IMR-90 (cell line): ENCODE measurements around the gene GP1BA. TPM values are rescaled to one million over a fixed set of nuclear protein-coding genes. Genes with fewer than 3 reads are reported as not detected.
A peak's percentile ranks its signal among the peaks of the same experiment; 100 is the strongest.

Source experiments
- ATAC-seq: fragments of 200-7000 bp; cut with Tn5 transposase; 2 replicates; pipeline ENCODE4 v1.9.1; 2020; ENCODE audit warnings: low read depth, mild to moderate bottlenecking, moderate library complexity
- BruUV-seq: library from RNA; stranded (reverse); fragments of 400-500 nt; replicated peaks from 2 replicates; lab custom pipeline; 2021; lab: Mats Ljungman, UMichigan
- CTCF ChIA-PET: fragments of 300-600 bp; formaldehyde crosslinking; extraction: SDS; loops from one replicate; lab custom pipeline; 2021; ENCODE audit warnings: antibody characterized with exemption; lab: Yijun Ruan, JAX
- POLR2A ChIA-PET: fragments of 300-600 bp; sonication (Branson Sonifier 250); formaldehyde crosslinking; loops from one replicate; lab custom pipeline; 2022; ENCODE audit warnings: antibody characterized with exemption; ENCODE audit not compliant: unreplicated experiment; lab: Charles Lee
- DNase-seq: peaks from one replicate; pipeline ENCODE4 v3.0.0; 2013
- H2AFZ ChIP-seq: replicated peaks from 2 replicates; pipeline ENCODE3; 2013; ENCODE audit warnings: low read length, mild to moderate bottlenecking; ENCODE audit not compliant: poor library complexity
- H2AK5ac ChIP-seq: 2 replicates; pipeline ENCODE4 v1.6.1; 2013; ENCODE audit warnings: low read depth, low read length, inconsistent platforms
- H2AK9ac ChIP-seq: replicated peaks from 2 replicates; pipeline ENCODE3; 2013; ENCODE audit warnings: mild to moderate bottlenecking, low read depth, low read length, moderate library complexity; ENCODE audit not compliant: poor library complexity
- H2BK120ac ChIP-seq: 2 replicates; pipeline ENCODE4 v1.6.1; 2013; ENCODE audit warnings: low read depth, low read length, inconsistent platforms
- H2BK15ac ChIP-seq: 3 replicates; pipeline ENCODE4 v1.6.1; 2013; ENCODE audit warnings: low read depth, low read length, inconsistent platforms
- H2BK20ac ChIP-seq: 2 replicates; pipeline ENCODE4 v1.6.1; 2013; ENCODE audit warnings: low read depth, mild to moderate bottlenecking, inconsistent platforms, low read length, moderate library complexity
- H2BK5ac ChIP-seq: 2 replicates; pipeline ENCODE4 v1.6.1; 2013; ENCODE audit warnings: mild to moderate bottlenecking, low read depth, low read length, inconsistent platforms; ENCODE audit not compliant: poor library complexity, severe bottlenecking
- H3K14ac ChIP-seq: replicated peaks from 2 replicates; pipeline ENCODE4 v1.6.1; 2013; ENCODE audit warnings: low read depth, low read length, inconsistent platforms
- H3K18ac ChIP-seq: 2 replicates; pipeline ENCODE4 v1.6.1; 2013; ENCODE audit warnings: low read depth, low read length, control low read depth
- H3K23ac ChIP-seq: 2 replicates; pipeline ENCODE4 v1.6.1; 2013; ENCODE audit warnings: low read depth, low read length, inconsistent platforms
- H3K27ac ChIP-seq: 2 replicates; pipeline ENCODE4 v1.5.1; 2013; ENCODE audit warnings: mild to moderate bottlenecking, control low read depth, low read length; ENCODE audit not compliant: insufficient read depth
- H3K27me3 ChIP-seq: 2 replicates; pipeline ENCODE4 v1.6.1; 2013; ENCODE audit warnings: low read length; ENCODE audit not compliant: control insufficient read depth, insufficient read depth
- H3K36me3 ChIP-seq: 2 replicates; pipeline ENCODE4 v1.6.1; 2013; ENCODE audit warnings: low read length, mixed read lengths; ENCODE audit not compliant: control insufficient read depth, insufficient read depth
- H3K4ac ChIP-seq: 2 replicates; pipeline ENCODE4 v1.6.1; 2013; ENCODE audit warnings: low read depth, low read length, inconsistent platforms
- H3K4me1 ChIP-seq: 2 replicates; pipeline ENCODE4 v1.6.1; 2013; ENCODE audit warnings: low read length, mixed read lengths; ENCODE audit not compliant: control insufficient read depth, insufficient read depth
- H3K4me2 ChIP-seq: 2 replicates; pipeline ENCODE4 v1.6.1; 2013; ENCODE audit warnings: low read depth, mild to moderate bottlenecking, control low read depth, low read length, moderate library complexity
- H3K4me3 ChIP-seq: 2 replicates; pipeline ENCODE4 v1.5.1; 2013; ENCODE audit warnings: low read depth, mild to moderate bottlenecking, control low read depth, low read length, moderate library complexity; ENCODE audit not compliant: insufficient read depth
- H3K56ac ChIP-seq: 2 replicates; pipeline ENCODE4 v1.6.1; 2013; ENCODE audit warnings: low read length, inconsistent platforms; ENCODE audit not compliant: insufficient read depth; ENCODE audit errors: extremely low read depth
- H3K79me1 ChIP-seq, 2 experiments: 2 replicates each; pipeline ENCODE4 v1.6.1; 2013; ENCODE audit warnings: low read length in 2 of 2, inconsistent platforms in 1 of 2, low read depth in 1 of 2
- H3K9ac ChIP-seq: 2 replicates; pipeline ENCODE4 v1.6.1; 2013; ENCODE audit warnings: low read depth, low read length, control low read depth
- H3K9me1 ChIP-seq: 2 replicates; pipeline ENCODE4 v1.6.1; 2013; ENCODE audit warnings: low read length, inconsistent platforms; ENCODE audit not compliant: insufficient read depth
- H3K9me3 ChIP-seq: 2 replicates; pipeline ENCODE4 v1.6.1; 2013; ENCODE audit warnings: low read length; ENCODE audit not compliant: control insufficient read depth, insufficient read depth
- H4K20me1 ChIP-seq: 2 replicates; pipeline ENCODE4 v1.6.1; 2013; ENCODE audit warnings: low read length, inconsistent platforms; ENCODE audit not compliant: insufficient read depth
- H4K5ac ChIP-seq: 2 replicates; pipeline ENCODE4 v1.6.1; 2013; ENCODE audit warnings: mild to moderate bottlenecking, low read depth, low read length, control low read depth
- H4K8ac ChIP-seq, 2 experiments: 2 replicates each; pipeline ENCODE4 v1.6.1; 2013; ENCODE audit warnings: low read depth in 2 of 2, low read length in 2 of 2, control low read depth in 1 of 2, inconsistent platforms in 1 of 2
- H4K91ac ChIP-seq: 2 replicates; pipeline ENCODE4 v1.6.1; 2013; ENCODE audit warnings: low read depth, low read length, inconsistent platforms; ENCODE audit not compliant: insufficient read depth
- BHLHE40 ChIP-seq: fragments of 150-350 bp; IDR thresholded peaks from 2 replicates; pipeline ENCODE4 v1.6.1; 2016; ENCODE audit warnings: mild to moderate bottlenecking, low read depth, low read length
- CEBPB ChIP-seq: IDR thresholded peaks from 2 replicates; pipeline ENCODE4 v1.6.1; 2012; ENCODE audit warnings: low read depth, low read length, improper control_type of control experiment
- CTCF ChIP-seq: conservative IDR thresholded peaks from 2 replicates; pipeline ENCODE4 v1.5.1; 2012; ENCODE audit warnings: mild to moderate bottlenecking, low read depth, low read length, improper control_type of control experiment
- MAFK ChIP-seq: IDR thresholded peaks from 2 replicates; pipeline ENCODE4 v1.6.1; 2012; ENCODE audit warnings: low read depth, low read length, improper control_type of control experiment
- MAZ ChIP-seq: IDR thresholded peaks from 2 replicates; pipeline ENCODE4 v1.6.1; 2012; ENCODE audit warnings: low read depth, mild to moderate bottlenecking, low read length, improper control_type of control experiment, moderate library complexity, borderline replicate concordance
- NFE2L2 ChIP-seq: fragments of 150-350 bp; IDR thresholded peaks from 2 replicates; pipeline ENCODE4 v1.6.1; 2016; ENCODE audit warnings: low read depth, mild to moderate bottlenecking, low read length
- POLR2A ChIP-seq: IDR thresholded peaks from 2 replicates; pipeline ENCODE4 v1.6.1; 2012; ENCODE audit warnings: mild to moderate bottlenecking, low read depth, low read length
- RAD21 ChIP-seq: IDR thresholded peaks from 2 replicates; pipeline ENCODE4 v1.6.1; 2012; ENCODE audit warnings: low read length, improper control_type of control experiment
- RFX5 ChIP-seq: IDR thresholded peaks from 2 replicates; pipeline ENCODE4 v1.8.0; 2012; ENCODE audit warnings: low read depth, mild to moderate bottlenecking, low read length, moderate library complexity
- WGBS, 2 experiments: methylation state at CpG; one replicate each; pipeline versions ENCODE4 v1.1.5 to v1.1.7; 2013; ENCODE audit warnings: missing lambda C conversion rate in 2 of 2; ENCODE audit not compliant: insufficient read length in 1 of 2; ENCODE audit errors: extremely low coverage in 2 of 2; 5-methylcytosine and 5-hydroxymethylcytosine counted together
- dilution Hi-C: fragments of 300-500 bp; cut with HindIII; formaldehyde crosslinking; loops from one replicate; pipeline ENCODE4 v1.14.3; 2018; ENCODE audit warnings: low sequenced_read_pairs; ENCODE audit not compliant: unreplicated experiment
- in situ Hi-C: fragments of 300-500 bp; cut with MboI; formaldehyde crosslinking; loops from 3 replicates; pipeline ENCODE4 v1.14.3; 2019; ENCODE audit warnings: low sequenced_read_pairs, inconsistent platforms, mixed read lengths
- intact Hi-C: fragments of 100-400 bp; cut with micrococcal nuclease; formaldehyde crosslinking; loops from 2 replicates; pipeline ENCODE4 v1.10.0; 2022
- polyA plus RNA-seq, 3 experiments: library from polyadenylated mRNA; depleted of rRNA; stranded (reverse); fragments of >200 nt; gene quantifications; 2 replicates each; pipeline ENCODE4 v1.2.3, GENCODE V29; 2012; ENCODE audit warnings: low replicate concordance in 1 of 3
- total RNA-seq: library from RNA; depleted of rRNA; stranded (reverse); fragments of >200 nt; gene quantifications from 2 replicates; pipeline ENCODE4 v1.2.3, GENCODE V29; 2012

GP1BA gene
- total and polyA plus RNA-seq, 2 of the 4 experiments (the other 2 are of a cell fraction), result not detected

GRCh38 chr17:4902540-4902939 lies 29.5 kb upstream of the GP1BA start:
- no peaks in the 10 kb centered on the region for H3K79me1 ChIP-seq
- H4K20me1 ChIP-seq, result no peaks in the 10 kb centered on the region; the same call in 1 of the 2 replicates
- intact Hi-C loops (no loop called here), dilution Hi-C loops (no loop called here), in situ Hi-C loops (no loop called here)
- WGBS, 2 experiments, result 70% methylated on average over 2 of the region's 8 CpGs; no CpG with 5 or more reads in 1 of the 2 experiments
- no peak overlapping the region for H2BK120ac ChIP-seq
- H3K4me3 ChIP-seq, result no peak overlapping the region
- H2AK5ac ChIP-seq, result no peak overlapping the region
- no peak overlapping the region for H3K9ac ChIP-seq
- H3K36me3 ChIP-seq, result peaks cover 2% of the 10 kb centered on the region; the same call in 1 of the 2 replicates
- DNase-seq (no peak), ATAC-seq (no peak)
- no peak overlapping the region for H3K4me2 ChIP-seq
- no peak overlapping the region for H3K23ac ChIP-seq
- H3K18ac ChIP-seq, result no peak overlapping the region
- POLR2A ChIA-PET, result no interaction called here
- BruUV-seq, result no TSS peak
- H3K27ac ChIP-seq, result no peak overlapping the region
- H3K9me1 ChIP-seq, result peaks cover 4% of the 10 kb centered on the region; the same call in 1 of the 2 replicates
- H2AK9ac ChIP-seq, result no peak overlapping the region
- no peak overlapping the region for H3K4ac ChIP-seq
- no peak overlapping the region for H4K91ac ChIP-seq
- no peak overlapping the region for H3K56ac ChIP-seq
- no peaks in the 10 kb centered on the region for H3K4me1 ChIP-seq
- TF ChIP-seq MAFK, result no peak
- TF ChIP-seq BHLHE40, result no peak
- TF ChIP-seq RFX5, result no peak
- TF ChIP-seq MAZ, result no peak
- no peak for TF ChIP-seq NFE2L2
- no peak for TF ChIP-seq POLR2A
- no peak for TF ChIP-seq RAD21
- no peak for TF ChIP-seq CTCF
- no peak for TF ChIP-seq CEBPB
- H3K9me3 ChIP-seq, result no peaks in the 10 kb centered on the region; the same call in 1 of the 2 replicates
- CTCF ChIA-PET, result interaction anchor here (0.9 to 1.5 kb wide), 3 partner anchors 18 to 115 kb away, joined by 3 to 4 read pairs (median 4); partner anchors contain the start of gene SPAG7
- H3K27me3 ChIP-seq, result peaks cover 2% of the 10 kb centered on the region; the same call in 1 of the 2 replicates
- H2AFZ ChIP-seq, result peak overlapping the region; percentile 10
- no peak overlapping the region for H4K5ac ChIP-seq
- no peak overlapping the region for H2BK15ac ChIP-seq
- H3K14ac ChIP-seq, result no peak overlapping the region
- H4K8ac ChIP-seq, result no peak overlapping the region
- no peak overlapping the region for H2BK20ac ChIP-seq
- H2BK5ac ChIP-seq, result no peak overlapping the region
